NCI-H2107 (cell line): ENCODE measurements around the gene FCN3.

ENCODE experiments used
- DNase-seq: peaks from one replicate; lab custom pipeline; 2025; lab: John Stamatoyannopoulos, UW

The FCN3 gene

GRCh38 chr1:27358038-27358927, 16.3 kb downstream of the FCN3 start:
- DNase-seq, result no peak

DNA sequence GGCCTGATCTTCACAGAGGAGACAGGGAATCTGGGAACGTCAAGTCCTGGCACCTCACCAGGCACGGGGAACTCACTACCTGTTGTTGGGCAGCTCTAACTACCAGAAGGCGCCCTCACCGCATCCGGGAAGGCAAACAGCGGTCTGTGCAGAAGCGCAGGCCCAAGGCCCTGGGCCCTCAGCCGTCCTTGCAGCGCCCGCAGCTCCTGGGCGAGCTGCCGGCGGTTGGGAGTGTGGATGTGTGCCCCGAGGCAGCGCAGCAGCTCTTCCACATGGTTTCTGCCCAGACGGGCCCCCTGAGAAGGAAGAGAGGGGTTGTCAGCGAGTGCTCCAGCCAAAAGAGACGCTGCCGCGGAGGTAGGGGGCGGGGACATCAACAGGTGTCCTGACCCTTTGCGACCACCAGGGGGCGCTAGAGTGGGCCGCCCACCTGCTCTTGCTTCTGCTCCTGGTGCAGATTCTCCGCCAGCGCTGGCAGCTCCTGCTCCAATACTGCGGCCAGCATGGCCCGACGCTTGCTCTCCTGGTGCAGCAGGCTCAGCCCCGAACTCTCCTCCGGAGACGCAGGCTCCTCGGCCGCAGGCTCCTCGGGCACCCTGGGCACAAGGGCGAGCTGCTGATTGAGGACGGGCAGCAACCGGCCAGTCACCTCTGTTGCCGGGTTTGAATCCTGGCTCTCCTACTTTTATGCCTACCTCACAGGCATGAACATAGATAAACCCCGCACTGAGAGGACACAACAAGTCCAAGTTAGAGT, 17.2 kb downstream of the FCN3 start:
- no peak for DNase-seq

- no peak for DNase-seq
These were observed 17.9 kb downstream of the FCN3 start for GRCh38 chr1:27356619-27357280.

DNA sequence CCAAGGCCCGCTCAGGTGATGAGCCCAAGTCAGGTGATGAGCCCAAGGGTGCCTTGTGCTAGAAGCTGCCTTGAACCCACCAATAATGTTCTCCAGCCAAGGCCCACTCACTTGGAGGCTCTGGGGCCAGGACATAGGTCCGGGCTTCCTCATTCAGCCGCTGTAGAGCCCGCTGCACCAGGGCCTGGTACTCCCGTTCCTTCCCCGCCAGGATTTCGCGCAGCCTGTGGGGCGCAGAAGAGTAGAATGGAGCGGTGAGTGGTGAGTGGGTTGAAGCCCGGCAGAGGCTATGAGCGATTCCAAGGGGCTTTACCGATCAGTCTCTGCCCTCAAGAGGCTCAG, 18.4 kb downstream of the FCN3 start:
- no peak for DNase-seq

- DNase-seq, result no peak
These were observed 18.9 kb downstream of the FCN3 start for GRCh38 chr1:27355683-27356082.

DNA sequence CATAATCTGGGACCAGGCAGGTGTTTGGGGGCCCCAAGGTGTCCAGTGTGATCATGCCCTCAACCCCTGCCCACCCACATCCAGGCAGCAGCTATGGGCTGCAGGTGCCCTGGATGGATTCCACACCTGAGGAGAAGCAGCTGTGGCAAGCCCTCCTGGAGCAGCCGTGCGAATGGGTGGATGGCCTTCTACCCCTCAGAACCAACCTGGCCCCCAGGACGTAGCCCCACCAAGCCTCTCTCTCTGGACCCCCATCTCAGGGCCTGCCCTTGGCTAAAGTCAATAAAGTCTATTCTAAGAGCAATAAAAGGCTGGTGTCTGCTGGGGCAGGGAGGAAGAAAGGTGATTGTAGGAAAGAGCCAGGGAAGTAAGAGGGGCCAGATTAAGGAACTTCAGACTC, 21.0 kb downstream of the FCN3 start:
- DNase-seq, result no peak

GRCh38 chr1:27353166-27353565, 21.5 kb downstream of the FCN3 start:
- no peak for DNase-seq

GRCh38 chr1:27351541-27352107, 23.0 kb downstream of the FCN3 start:
- no peak for DNase-seq

DNA sequence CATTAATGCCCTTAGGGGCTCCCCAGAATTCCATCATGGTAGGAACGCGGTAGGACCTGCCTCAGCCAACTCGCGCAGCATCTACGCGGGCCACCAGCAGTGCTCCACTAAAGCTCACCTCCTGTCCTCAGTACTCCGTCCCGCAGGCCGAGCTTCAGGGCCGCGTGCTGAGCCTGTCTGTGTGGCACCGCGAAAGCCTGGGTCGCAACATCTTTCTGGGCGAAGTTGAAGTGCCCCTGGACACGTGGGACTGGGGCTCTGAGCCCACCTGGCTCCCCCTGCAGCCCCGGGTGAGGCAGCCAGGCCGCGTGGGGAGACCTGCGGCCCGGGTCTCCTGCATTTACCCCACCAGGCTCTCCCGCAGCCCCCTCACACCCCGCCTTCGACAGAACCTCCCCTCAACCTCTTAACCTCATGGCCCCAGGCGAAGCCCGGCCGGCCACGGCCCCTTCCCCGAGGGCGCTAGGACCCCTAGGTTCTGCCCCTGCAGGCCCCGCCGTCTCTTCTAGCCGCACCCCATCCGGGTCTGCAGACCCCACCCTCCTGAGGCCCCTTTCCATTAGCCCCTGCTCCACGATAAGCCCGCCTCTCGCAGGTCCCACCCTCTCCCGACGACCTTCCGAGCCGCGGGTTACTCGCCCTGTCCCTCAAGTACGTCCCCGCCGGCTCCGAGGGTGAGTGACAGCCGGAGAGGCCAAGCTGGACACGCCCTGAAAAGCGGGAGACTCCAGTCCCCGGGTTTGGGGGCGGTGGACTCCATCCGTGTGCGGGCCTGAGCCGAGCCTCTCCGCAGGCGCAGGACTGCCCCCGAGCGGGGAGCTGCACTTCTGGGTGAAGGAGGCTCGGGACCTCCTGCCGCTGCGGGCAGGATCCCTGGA, 23.7 kb downstream of the FCN3 start:
- DNase-seq, result no peak

DNA sequence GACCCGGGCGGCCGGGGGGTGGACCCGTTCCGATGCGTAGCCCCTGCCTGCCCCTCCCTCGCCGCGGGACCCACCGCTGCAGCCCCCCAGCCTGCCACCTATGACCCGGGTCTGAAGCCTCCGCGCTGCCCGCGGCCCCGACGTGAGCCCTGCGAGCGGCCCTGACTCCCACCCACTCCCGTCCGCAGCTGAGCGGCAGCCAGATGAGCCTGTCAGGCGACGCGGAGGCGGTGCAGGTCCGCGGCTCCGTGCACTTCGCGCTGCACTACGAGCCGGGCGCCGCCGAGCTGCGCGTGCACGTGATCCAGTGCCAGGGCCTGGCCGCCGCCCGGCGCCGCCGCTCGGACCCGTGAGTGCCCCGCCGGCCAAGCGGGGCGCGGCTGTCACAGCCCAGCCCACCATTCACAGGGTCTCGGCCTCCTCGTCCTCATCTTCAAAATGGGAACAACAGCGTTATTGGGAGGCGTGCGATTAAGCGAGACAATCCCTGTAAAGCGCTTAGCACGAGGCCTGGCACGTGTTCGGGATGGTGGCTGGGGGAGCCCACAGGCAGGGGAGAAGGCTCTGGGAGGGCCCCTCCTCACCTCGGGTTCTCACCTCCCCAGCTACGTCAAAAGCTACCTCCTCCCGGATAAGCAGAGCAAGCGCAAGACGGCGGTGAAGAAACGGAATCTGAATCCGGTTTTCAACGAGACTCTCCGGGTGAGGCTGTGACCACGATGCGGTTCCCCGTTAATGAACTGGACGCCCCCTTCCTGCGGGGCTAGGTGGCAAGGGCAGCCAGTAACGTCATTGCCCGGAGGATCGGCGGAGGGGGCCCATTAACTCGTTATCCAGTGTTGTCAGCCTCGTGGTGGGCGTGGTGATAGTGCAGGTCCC, 24.6 kb downstream of the FCN3 start:
- DNase-seq, result peak; percentile 26

GRCh38 chr1:27348861-27349783, 25.5 kb downstream of the FCN3 start:
- peak; percentile 78 for DNase-seq

DNA sequence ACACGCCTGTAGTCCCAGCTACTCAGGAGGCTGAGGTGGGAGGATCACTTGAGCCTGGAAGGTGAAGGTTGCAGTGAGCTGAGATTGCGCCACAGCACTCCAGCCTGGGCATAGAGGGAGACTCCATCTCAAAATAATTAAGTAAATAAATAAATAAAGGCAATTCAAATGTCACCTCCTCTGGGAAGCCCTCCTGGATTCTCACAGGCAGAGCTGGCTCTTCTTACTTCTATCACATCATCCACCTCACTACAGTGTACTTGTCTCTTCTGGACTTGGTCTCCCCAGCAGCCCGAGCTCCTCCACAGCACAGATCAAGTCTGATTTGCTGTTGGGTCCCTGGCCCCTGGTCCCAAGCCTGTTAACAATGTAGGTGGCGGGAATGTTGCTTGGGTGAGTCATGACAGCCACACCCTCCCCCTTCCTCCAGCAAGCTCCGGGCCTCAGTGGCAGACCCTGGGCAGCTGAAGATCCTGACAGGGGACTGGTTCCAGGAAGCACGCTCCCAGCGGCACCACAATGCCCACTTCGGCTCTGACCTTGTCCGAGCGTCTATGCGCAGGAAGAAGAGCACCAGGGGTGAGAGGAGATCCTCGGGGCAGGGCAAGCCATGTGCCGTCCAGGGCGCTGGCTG, 27.5 kb downstream of the FCN3 start:
- DNase-seq, result no peak

DNA sequence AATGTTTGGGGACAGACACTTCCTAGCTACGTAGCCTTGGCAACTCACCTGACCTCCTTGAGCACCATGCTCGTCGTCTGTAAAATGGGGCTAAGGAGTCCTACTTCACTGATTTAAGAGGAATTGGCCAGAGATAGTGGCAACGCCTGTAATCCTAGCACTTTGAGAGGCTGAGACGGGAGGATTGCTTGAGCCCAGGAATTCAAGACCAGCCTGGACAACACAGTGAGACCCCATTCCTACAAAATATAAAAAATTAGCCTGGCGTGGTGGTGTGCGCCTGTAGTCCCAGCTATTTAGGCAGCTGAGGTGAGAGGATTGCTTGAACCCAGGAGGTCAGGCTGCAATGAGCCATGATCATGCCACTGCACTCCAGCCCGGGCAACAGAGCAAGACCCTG, 28.3 kb downstream of the FCN3 start:
- no peak for DNase-seq

GRCh38 chr1:27345272-27345671, 29.4 kb downstream of the FCN3 start:
- no peak for DNase-seq

DNA sequence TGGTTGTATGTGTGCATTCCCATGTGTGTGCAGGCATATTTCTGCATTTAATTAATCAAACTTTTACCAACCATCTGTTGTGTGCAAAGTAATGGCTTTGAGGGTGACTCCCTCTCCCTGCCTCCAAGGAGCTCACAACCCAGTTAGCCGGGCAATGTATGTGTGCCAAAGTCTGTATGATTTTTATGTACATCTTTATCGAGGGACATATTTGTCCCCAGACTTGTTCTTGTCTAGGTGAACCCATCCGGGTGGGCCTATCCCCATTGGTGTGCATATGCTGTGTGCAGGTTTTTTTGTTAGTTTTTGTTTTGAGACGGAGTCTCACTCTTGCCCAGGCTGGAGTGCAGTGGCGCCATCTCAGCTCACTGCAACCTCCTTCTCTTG, 31.0 kb downstream of the FCN3 start:
- DNase-seq, result no peak

DNA sequence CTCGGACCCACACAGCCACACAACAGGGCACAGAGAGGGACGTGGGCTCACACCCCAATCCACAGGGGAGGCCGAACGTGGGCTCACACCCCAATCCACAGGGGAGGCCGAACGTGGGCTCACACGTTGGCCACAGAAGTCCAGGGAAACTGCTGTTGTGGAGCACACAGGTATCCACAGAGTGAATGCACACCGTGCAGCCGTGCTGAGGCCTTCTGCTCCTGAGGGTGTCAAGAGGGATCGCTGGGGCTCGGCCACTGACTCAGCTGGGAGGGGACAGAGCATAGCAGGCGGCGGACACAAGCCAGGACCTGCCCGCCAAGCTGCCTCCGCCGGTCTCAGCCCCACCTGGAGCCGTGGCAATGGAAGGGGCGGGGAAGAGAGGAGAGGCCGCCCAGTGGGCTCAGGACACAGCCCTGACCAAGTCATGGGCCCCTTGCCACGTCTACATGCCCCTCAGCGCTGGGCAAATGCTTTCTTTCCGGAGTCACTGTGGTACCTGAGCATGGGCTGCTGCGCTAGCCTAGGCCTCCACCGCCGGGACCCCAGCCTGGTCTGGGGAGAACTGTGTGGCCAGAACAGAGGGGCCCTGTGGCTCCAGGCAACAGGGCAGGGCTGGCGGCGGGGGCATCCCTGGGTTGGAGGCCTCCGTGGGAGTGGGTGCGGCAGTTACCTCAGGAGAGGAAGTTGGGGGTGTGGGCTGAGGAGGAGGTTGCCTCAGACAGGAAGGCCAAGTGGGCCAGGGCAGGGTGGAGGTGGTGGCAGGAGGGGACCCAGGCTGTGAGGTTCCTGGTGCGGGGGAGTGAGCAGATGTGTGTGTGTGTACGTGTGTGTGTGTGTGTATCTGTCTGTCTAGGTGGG, 31.6 kb downstream of the FCN3 start:
- peak; percentile 42 for DNase-seq

DNA sequence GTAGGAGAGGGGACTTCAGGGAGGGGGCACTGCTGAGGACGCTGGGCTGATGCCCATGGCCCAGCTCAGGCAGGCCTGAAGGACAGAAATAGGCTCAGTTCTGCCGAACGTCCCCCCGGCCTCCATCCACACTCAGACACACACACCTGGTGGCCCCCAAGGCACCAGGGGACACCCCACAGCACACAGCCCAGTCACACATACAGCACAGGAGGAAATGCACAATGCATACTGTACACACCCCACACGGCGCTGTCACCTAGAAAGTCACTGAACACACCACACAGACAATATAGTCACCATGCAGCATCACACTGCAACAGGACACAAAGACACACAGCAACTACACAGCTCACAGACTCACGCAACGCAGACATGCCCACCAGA, 32.2 kb downstream of the FCN3 start:
- no peak for DNase-seq
